ENCODE results near the gene KDM3B.

Gene KDM3B

GRCh38 chr5:138371454-138371853, 19.0 kb downstream of the KDM3B start:
- peaks cover 0 to 6% of the 10 kb centered on the region in 2 experiments for H3K4me1 ChIP-seq (ENCODE audit: control insufficient read depth in 1 of 2, insufficient read depth in 2 of 2, low read length in 2 of 2)
- H3K4ac ChIP-seq (ENCODE audit: low read depth, low read length) = no peak overlapping the region
- no peak overlapping the region for H3K9ac ChIP-seq (ENCODE audit: low read length)
- DNase-seq = peak in 1 of 2 donors; percentile 49
- no peak overlapping the region for H2BK5ac ChIP-seq (ENCODE audit: low read depth, low read length, poor library complexity)
- H3K79me2 ChIP-seq (ENCODE audit: control insufficient read depth, insufficient read depth, low read length, poor library complexity) = peaks cover 3% of the 10 kb centered on the region
- peaks cover 8 to 17% of the 10 kb centered on the region in 2 experiments for H3K36me3 ChIP-seq (ENCODE audit: control insufficient read depth in 1 of 2, insufficient read depth in 2 of 2, low read length in 2 of 2)
- H2BK120ac ChIP-seq (ENCODE audit: insufficient read depth, low read length, poor library complexity) = no peak overlapping the region
- no peak overlapping the region for H4K91ac ChIP-seq (ENCODE audit: low read depth, low read length)
- no peak overlapping the region for H2BK12ac ChIP-seq (ENCODE audit: low read length)
- H4K12ac ChIP-seq (ENCODE audit: low read depth, low read length) = no peak overlapping the region
- H3K27ac ChIP-seq (ENCODE audit: low read depth, low read length) = no peak overlapping the region
- no CpG with 5 or more reads among the region's 2 CpGs for WGBS (ENCODE audit: extremely low coverage, insufficient coverage, insufficient read length)
- H3K23ac ChIP-seq (ENCODE audit: low read length) = no peak overlapping the region
- H2AFZ ChIP-seq (ENCODE audit: insufficient read depth, low read length, poor library complexity) = no peak overlapping the region
- no peak overlapping the region for H3K4me3 ChIP-seq (ENCODE audit: low read depth, low read length)
- H3K18ac ChIP-seq (ENCODE audit: low read length) = no peak overlapping the region
- no peak overlapping the region for H4K8ac ChIP-seq (ENCODE audit: low read depth, low read length)
- H3K79me1 ChIP-seq (ENCODE audit: low read length) = no peaks in the 10 kb centered on the region
- no peaks in the 10 kb centered on the region for H3K9me3 ChIP-seq (ENCODE audit: insufficient read depth, low read depth, low read length)
- no peaks in the 10 kb centered on the region for H3K27me3 ChIP-seq (ENCODE audit: insufficient read depth, low read length)
- no peak overlapping the region for H3K4me2 ChIP-seq (ENCODE audit: low read length)
- no peak overlapping the region for H3K14ac ChIP-seq (ENCODE audit: low read length)
- no peak overlapping the region for H2AK5ac ChIP-seq (ENCODE audit: low read length)

- H3K4me3 ChIP-seq (ENCODE audit: low read depth, low read length) = no peak overlapping the region
- H2BK120ac ChIP-seq (ENCODE audit: insufficient read depth, low read length, poor library complexity) = no peak overlapping the region
- H3K27me3 ChIP-seq (ENCODE audit: insufficient read depth, low read length) = no peaks in the 10 kb centered on the region
- peaks cover 3% of the 10 kb centered on the region for H3K79me2 ChIP-seq (ENCODE audit: control insufficient read depth, insufficient read depth, low read length, poor library complexity)
- no peak overlapping the region for H3K4me2 ChIP-seq (ENCODE audit: low read length)
- H4K8ac ChIP-seq (ENCODE audit: low read depth, low read length) = no peak overlapping the region
- no peak overlapping the region for H3K4ac ChIP-seq (ENCODE audit: low read depth, low read length)
- peaks cover 9 to 17% of the 10 kb centered on the region in 2 experiments for H3K36me3 ChIP-seq (ENCODE audit: control insufficient read depth in 1 of 2, insufficient read depth in 2 of 2, low read length in 2 of 2)
- H2BK12ac ChIP-seq (ENCODE audit: low read length) = no peak overlapping the region
- H4K91ac ChIP-seq (ENCODE audit: low read depth, low read length) = no peak overlapping the region
- WGBS (ENCODE audit: extremely low coverage, insufficient coverage, insufficient read length) = no CpG with 5 or more reads among the region's 1 CpG
- no peak overlapping the region for H2AFZ ChIP-seq (ENCODE audit: insufficient read depth, low read length, poor library complexity)
- no peak overlapping the region for H2BK5ac ChIP-seq (ENCODE audit: low read depth, low read length, poor library complexity)
- peaks cover 0 to 6% of the 10 kb centered on the region in 2 experiments for H3K4me1 ChIP-seq (ENCODE audit: control insufficient read depth in 1 of 2, insufficient read depth in 2 of 2, low read length in 2 of 2)
- no peak overlapping the region for H3K9ac ChIP-seq (ENCODE audit: low read length)
- no peak overlapping the region for H2AK5ac ChIP-seq (ENCODE audit: low read length)
- H3K14ac ChIP-seq (ENCODE audit: low read length) = no peak overlapping the region
- no peak for DNase-seq
- H3K18ac ChIP-seq (ENCODE audit: low read length) = no peak overlapping the region
- H3K79me1 ChIP-seq (ENCODE audit: low read length) = no peaks in the 10 kb centered on the region
- no peak overlapping the region for H4K12ac ChIP-seq (ENCODE audit: low read depth, low read length)
- H3K27ac ChIP-seq (ENCODE audit: low read depth, low read length) = no peak overlapping the region
- no peak overlapping the region for H3K23ac ChIP-seq (ENCODE audit: low read length)
- no peaks in the 10 kb centered on the region for H3K9me3 ChIP-seq (ENCODE audit: insufficient read depth, low read depth, low read length)
Measured at GRCh38 chr5:138372225-138372624, 19.7 kb downstream of the KDM3B start.

GRCh38 chr5:138372653-138373052, 20.2 kb downstream of the KDM3B start:
- Histone ChIP-seq H3K9ac (ENCODE audit: low read length) (no peak overlapping the region), H3K27ac (ENCODE audit: low read depth, low read length) (no peak overlapping the region), H3K27me3 (ENCODE audit: insufficient read depth, low read length) (no peaks in the 10 kb centered on the region), H2AK5ac (ENCODE audit: low read length) (no peak overlapping the region), H3K79me1 (ENCODE audit: low read length) (no peaks in the 10 kb centered on the region), H4K91ac (ENCODE audit: low read depth, low read length) (no peak overlapping the region), H3K18ac (ENCODE audit: low read length) (no peak overlapping the region), H3K79me2 (ENCODE audit: control insufficient read depth, insufficient read depth, low read length, poor library complexity) (peaks cover 3% of the 10 kb centered on the region), H2AFZ (ENCODE audit: insufficient read depth, low read length, poor library complexity) (no peak overlapping the region), H3K4me2 (ENCODE audit: low read length) (no peak overlapping the region), H3K4me1 (ENCODE audit: control insufficient read depth in 1 of 2, insufficient read depth in 2 of 2, low read length in 2 of 2) (peaks cover 0 to 6% of the 10 kb centered on the region in 2 experiments), H2BK120ac (ENCODE audit: insufficient read depth, low read length, poor library complexity) (no peak overlapping the region), H3K4me3 (ENCODE audit: low read depth, low read length) (no peak overlapping the region), H3K4ac (ENCODE audit: low read depth, low read length) (no peak overlapping the region), H4K12ac (ENCODE audit: low read depth, low read length) (no peak overlapping the region), H3K14ac (ENCODE audit: low read length) (no peak overlapping the region), H4K8ac (ENCODE audit: low read depth, low read length) (no peak overlapping the region), H3K23ac (ENCODE audit: low read length) (no peak overlapping the region), H3K36me3 (ENCODE audit: control insufficient read depth in 1 of 2, insufficient read depth in 2 of 2, low read length in 2 of 2) (peaks cover 11 to 19% of the 10 kb centered on the region in 2 experiments), H2BK5ac (ENCODE audit: low read depth, low read length, poor library complexity) (no peak overlapping the region), H2BK12ac (ENCODE audit: low read length) (no peak overlapping the region), H3K9me3 (ENCODE audit: insufficient read depth, low read depth, low read length) (no peaks in the 10 kb centered on the region)
- no CpG with 5 or more reads among the region's 5 CpGs for WGBS (ENCODE audit: extremely low coverage, insufficient coverage, insufficient read length)
- no peak for DNase-seq

- Histone ChIP-seq H3K9ac (ENCODE audit: low read length) (no peak overlapping the region), H3K9me3 (ENCODE audit: insufficient read depth, low read depth, low read length) (no peaks in the 10 kb centered on the region), H3K79me1 (ENCODE audit: low read length) (no peaks in the 10 kb centered on the region), H4K91ac (ENCODE audit: low read depth, low read length) (no peak overlapping the region), H2BK120ac (ENCODE audit: insufficient read depth, low read length, poor library complexity) (no peak overlapping the region), H3K27ac (ENCODE audit: low read depth, low read length) (no peak overlapping the region), H3K4me2 (ENCODE audit: low read length) (no peak overlapping the region), H3K4me1 (ENCODE audit: control insufficient read depth in 1 of 2, insufficient read depth in 2 of 2, low read length in 2 of 2) (no peaks in the 10 kb centered on the region), H3K4me3 (ENCODE audit: low read depth, low read length) (no peak overlapping the region), H4K8ac (ENCODE audit: low read depth, low read length) (no peak overlapping the region), H3K18ac (ENCODE audit: low read length) (no peak overlapping the region), H3K27me3 (ENCODE audit: insufficient read depth, low read length) (no peaks in the 10 kb centered on the region), H2AK5ac (ENCODE audit: low read length) (no peak overlapping the region), H3K79me2 (ENCODE audit: control insufficient read depth, insufficient read depth, low read length, poor library complexity) (no peaks in the 10 kb centered on the region), H3K36me3 (ENCODE audit: control insufficient read depth in 1 of 2, insufficient read depth in 2 of 2, low read length in 2 of 2) (peaks cover 26% of the 10 kb centered on the region in 2 experiments), H4K12ac (ENCODE audit: low read depth, low read length) (no peak overlapping the region), H3K4ac (ENCODE audit: low read depth, low read length) (no peak overlapping the region), H2BK5ac (ENCODE audit: low read depth, low read length, poor library complexity) (no peak overlapping the region), H2AFZ (ENCODE audit: insufficient read depth, low read length, poor library complexity) (no peak overlapping the region), H3K14ac (ENCODE audit: low read length) (no peak overlapping the region), H2BK12ac (ENCODE audit: low read length) (no peak overlapping the region), H3K23ac (ENCODE audit: low read length) (no peak overlapping the region)
- no peak for DNase-seq
- WGBS (ENCODE audit: extremely low coverage, insufficient coverage, insufficient read length) = no CpG with 5 or more reads among the region's 8 CpGs
Measured at GRCh38 chr5:138382347-138382746, 29.9 kb downstream of the KDM3B start.

Data from trophoblast cell (in vitro differentiated cells and primary cell).